ENCODE results near the gene WDR64.

GRCh38 chr1:241610056-241610815 lies 41.8 kb upstream of the WDR64 start:
- no peak for TF ChIP-seq CTCF (IDR thresholded peaks at IDR 0.05)
- TF ChIP-seq ZNF302 (CRISPR knock-in tag; IDR thresholded peaks at IDR 0.05): no peak
- TF ChIP-seq NR3C1 (IDR thresholded peaks at IDR 0.05): no peak
- no peak; the same call in 2 of the 3 replicates for TF ChIP-seq SMC3 (IDR thresholded peaks at IDR 0.05)
- no peak for TF ChIP-seq CBX2 (IDR thresholded peaks at IDR 0.05; ENCODE audit: borderline replicate concordance, low read depth)
- no peak for TF ChIP-seq HMGXB4 (CRISPR knock-in tag; IDR thresholded peaks at IDR 0.05; ENCODE audit: borderline replicate concordance)

Data from A549 (cell line).